HCT116 (cell line): Measurements from ENCODE around the gene DAP. TPM values are rescaled to one million over a fixed set of nuclear protein-coding genes. Genes with fewer than 3 reads are reported as not detected.

Experiments used
- ATAC-seq: fragments of 200-7000 bp; cut with Tn5 transposase; 2 replicates; pipeline ENCODE4 v1.9.1; 2020; ENCODE audit warnings: mild to moderate bottlenecking, moderate library complexity
- BruUV-seq: library from RNA; stranded (reverse); fragments of 400-500 nt; replicated peaks from 2 replicates; lab custom pipeline; 2021; lab: Mats Ljungman, UMichigan
- CTCF ChIA-PET: fragments of 300-600 bp; sonication (Branson Sonifier 250); formaldehyde crosslinking; loops from one replicate; lab custom pipeline; 2021; ENCODE audit warnings: antibody characterized with exemption; lab: Charles Lee
- POLR2A ChIA-PET: fragments of 300-600, 350-600 bp; sonication (Branson Sonifier 250); formaldehyde crosslinking; loops from one replicate; lab custom pipeline; 2021; ENCODE audit warnings: antibody characterized with exemption; lab: Charles Lee
- RAD21 ChIA-PET, 2 experiments: fragments of 300-600 bp; sonication (Branson Sonifier 250); formaldehyde crosslinking; loops; one replicate each; lab custom pipeline; 2023; ENCODE audit warnings: low total read pairs in 2 of 2; ENCODE audit not compliant: uncharacterized antibody in 2 of 2, unreplicated experiment in 2 of 2, low non-redundant PET in 1 of 2; lab: Charles Lee
- DNase-seq: peaks from one replicate; pipeline ENCODE4 v3.0.0-alpha.2; 2010; ENCODE audit warnings: low read depth, low spot score
- H2AFZ ChIP-seq: fragments of 200-600 bp; shearing (Covaris generic), sonication (generic); 2 replicates; pipeline ENCODE4 v1.6.1; 2017; ENCODE audit warnings: low read depth, mixed run types, mixed read lengths, antibody characterized with exemption, low read length; ENCODE audit not compliant: poor library complexity, severe bottlenecking
- H3K27ac ChIP-seq: 2 replicates; pipeline ENCODE4 v1.5.1; 2012; ENCODE audit warnings: low read depth, low read length
- H3K27me3 ChIP-seq: fragments of 200-600 bp; sonication (generic); 2 replicates; pipeline ENCODE4 v1.6.1; 2016; ENCODE audit warnings: mixed run types, low read length, mixed read lengths; ENCODE audit not compliant: insufficient read depth
- H3K36me3 ChIP-seq, 2 experiments: fragments of 200-500 bp in 1 of 2; fragments of 200-600 bp in 1 of 2; sonication (Bioruptor generic) in 1 of 2; sonication (generic) in 1 of 2; 2 replicates each; pipeline versions ENCODE4 v1.5.1 to v1.6.1; 2014 to 2016; ENCODE audit warnings: low read length in 2 of 2, inconsistent platforms in 1 of 2, mixed read lengths in 1 of 2, mixed run types in 1 of 2; ENCODE audit not compliant: insufficient read depth in 2 of 2, control insufficient read depth in 1 of 2
- H3K4me1 ChIP-seq, 2 experiments: fragments of 200-600 bp in 1 of 2; sonication (generic) in 1 of 2; 2 replicates each; pipeline versions ENCODE4 v1.5.1 to v1.6.1; 2012 to 2017; ENCODE audit warnings: low read length in 2 of 2, inconsistent platforms in 1 of 2, mild to moderate bottlenecking in 1 of 2, mixed read lengths in 1 of 2, mixed run types in 1 of 2, moderate library complexity in 1 of 2; ENCODE audit not compliant: insufficient read depth in 2 of 2, control insufficient read depth in 1 of 2
- H3K4me2 ChIP-seq: fragments of 200-600 bp; sonication (generic); 2 replicates; pipeline ENCODE4 v1.6.1; 2017; ENCODE audit warnings: mixed run types, low read length, mixed read lengths
- H3K4me3 ChIP-seq, 2 experiments: fragments of 200-600 bp in 1 of 2; sonication (generic) in 1 of 2; replicated peaks in 1 of 2; 2 replicates each; pipeline ENCODE4 v1.5.1; 2011 to 2016; ENCODE audit warnings: low read length in 2 of 2, control low read depth in 1 of 2, low read depth in 1 of 2, mild to moderate bottlenecking in 1 of 2, mixed read lengths in 1 of 2, mixed run types in 1 of 2
- H3K79me2 ChIP-seq: fragments of 200-600 bp; sonication (generic); 2 replicates; pipeline ENCODE4 v1.6.1; 2017; ENCODE audit warnings: mild to moderate bottlenecking, mixed run types, low read length, moderate library complexity, mixed read lengths; ENCODE audit not compliant: insufficient read depth
- H3K9ac ChIP-seq: fragments of 200-600 bp; sonication (generic); 2 replicates; pipeline ENCODE4 v1.6.1; 2016; ENCODE audit warnings: low read length, mixed read lengths
- H3K9me2 ChIP-seq: fragments of 200-600 bp; sonication (generic), shearing (Covaris generic); 2 replicates; pipeline ENCODE4 v1.6.1; 2017; ENCODE audit warnings: mixed run types, mild to moderate bottlenecking, moderate library complexity; ENCODE audit not compliant: insufficient read depth
- H3K9me3 ChIP-seq, 2 experiments: fragments of 200-500 bp in 1 of 2; fragments of 200-600 bp in 1 of 2; sonication (Bioruptor generic) in 1 of 2; sonication (generic) in 1 of 2; 2 replicates each; pipeline ENCODE4 v1.6.1; 2014 to 2017; ENCODE audit warnings: low read length in 2 of 2, mixed read lengths in 2 of 2, inconsistent platforms in 1 of 2, low read depth in 1 of 2, mild to moderate bottlenecking in 1 of 2, mixed run types in 1 of 2, moderate library complexity in 1 of 2; ENCODE audit not compliant: control insufficient read depth in 1 of 2, insufficient read depth in 1 of 2
- H4K20me1 ChIP-seq: fragments of 200-600 bp; sonication (generic), shearing (Covaris generic); 2 replicates; pipeline ENCODE4 v1.6.1; 2017; ENCODE audit warnings: mixed run types, mild to moderate bottlenecking, moderate library complexity; ENCODE audit not compliant: insufficient read depth
- intact Hi-C: fragments of 100-400 bp; cut with micrococcal nuclease; formaldehyde crosslinking; loops from 2 replicates; pipeline ENCODE4 v1.10.0; 2022
- total RNA-seq: library from RNA; stranded (reverse); gene quantifications from one replicate; pipeline ENCODE4 v1.2.1, GENCODE V29; 2021; ENCODE audit not compliant: unreplicated experiment
- TF ChIP-seq, protein P1 (sequence below): IDR thresholded peaks from 2 replicates; pipeline ENCODE4 v1.6.1; 2012

DAP gene
- total RNA-seq, 1 experiment from 2014 or later = 59.1 TPM

DNA sequence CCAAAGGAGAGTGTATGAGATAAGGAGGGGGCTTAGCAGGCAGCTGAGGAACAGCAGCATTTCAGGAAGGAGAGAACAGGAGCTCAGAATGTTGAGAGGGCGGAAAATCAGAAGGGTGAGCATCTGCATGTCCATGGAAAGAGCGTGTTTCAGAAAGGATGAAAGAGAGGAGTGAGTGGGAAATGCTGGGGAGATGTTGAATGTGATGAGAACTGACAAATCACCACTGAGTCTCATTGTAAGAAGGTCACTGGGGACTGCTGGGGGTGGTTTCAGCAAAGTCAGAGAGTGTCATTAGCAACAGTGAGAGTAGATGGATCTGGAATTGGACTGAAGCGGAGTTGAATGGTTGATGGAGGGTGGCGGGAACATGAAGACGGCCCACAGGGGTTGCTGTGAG lies 131.4 kb downstream of the DAP start:
- POLR2A ChIA-PET = no interaction called here
- Histone ChIP-seq H2AFZ (no peak overlapping the region), H3K4me1 (peaks cover 16 to 63% of the 10 kb centered on the region in 2 experiments), H3K36me3 (peaks cover 0 to 4% of the 10 kb centered on the region in 2 experiments; a peak in 1 of 4 replicates), H3K9ac (no peak overlapping the region), H3K9me3 (no peaks in the 10 kb centered on the region; a peak in 1 of 4 replicates), H3K9me2 (no peaks in the 10 kb centered on the region), H3K79me2 (peaks cover 29% of the 10 kb centered on the region; the same call in 1 of the 2 replicates), H3K27ac (no peak overlapping the region), H3K4me3 (no peak overlapping the region), H4K20me1 (no peaks in the 10 kb centered on the region), H3K27me3 (no peaks in the 10 kb centered on the region), H3K4me2 (no peak overlapping the region)
- intact Hi-C loops = no loop called here
- TF ChIP-seq, protein P1, sequence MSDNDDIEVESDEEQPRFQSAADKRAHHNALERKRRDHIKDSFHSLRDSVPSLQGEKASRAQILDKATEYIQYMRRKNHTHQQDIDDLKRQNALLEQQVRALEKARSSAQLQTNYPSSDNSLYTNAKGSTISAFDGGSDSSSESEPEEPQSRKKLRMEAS = no peak
- BruUV-seq = no TSS peak
- CTCF ChIA-PET = no interaction called here
- no peak for ATAC-seq
- no peak for DNase-seq
- RAD21 ChIA-PET = interaction anchor here in 1 of 2 experiments (3.2 kb wide), 1 partner anchor 176 kb away, joined by 37 read pairs; no protein-coding TSS in a partner anchor

Other genes with a start within 250 kb of the DAP start
- 10.9 TPM for gene ANKRD33B, start 197.2 kb downstream of the DAP start, total RNA-seq